ENCODE data around the gene GAB3. TPM values are rescaled to one million over a fixed set of nuclear protein-coding genes. Genes with fewer than 3 reads are reported as not detected.

Gene GAB3
- total RNA-seq, 1 experiment from 2014 or later = 0.69 TPM

DNA sequence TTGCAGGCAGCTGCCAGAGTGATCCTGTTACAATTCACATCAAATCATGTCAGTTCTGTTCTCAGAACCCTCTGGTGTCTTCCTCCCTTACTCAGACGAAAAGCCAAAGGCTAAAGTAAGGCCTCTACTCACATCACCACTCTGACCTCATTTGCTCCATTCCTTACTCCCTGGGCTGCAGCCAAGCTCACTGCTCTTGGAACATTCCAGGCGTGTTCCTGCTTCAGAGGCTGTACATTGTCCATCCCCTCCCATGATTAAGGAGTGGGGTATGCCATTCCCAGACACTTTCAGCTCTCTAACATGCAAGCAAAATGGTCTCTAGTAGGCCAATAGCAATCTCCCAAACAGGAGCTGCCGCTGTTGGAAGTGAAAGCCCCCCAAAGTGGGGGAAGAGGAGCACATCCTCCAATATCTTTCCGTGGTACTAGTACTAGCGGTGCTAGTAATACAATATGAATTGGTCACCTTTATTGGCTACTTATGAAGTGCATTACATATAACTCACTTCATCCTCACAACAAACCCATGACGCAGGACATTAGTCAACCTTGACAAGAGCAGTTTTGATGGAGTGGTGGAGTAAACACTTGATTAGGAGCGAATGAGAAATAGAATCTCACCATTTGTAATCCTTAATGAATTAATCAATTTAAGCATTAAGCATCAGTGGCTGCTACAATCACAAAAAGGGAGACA, 15.0 kb downstream of the GAB3 start:
- BruUV-seq (replicated peaks) = no TSS peak
- Histone ChIP-seq H3K27me3 (ENCODE audit: insufficient read depth, low read length) (no peaks in the 10 kb centered on the region), H3K4me1 (ENCODE audit: control insufficient read depth in 1 of 2, insufficient read depth in 2 of 2, low read length in 2 of 2) (no peaks in the 10 kb centered on the region), H4K20me1 (ENCODE audit: insufficient read depth) (no peaks in the 10 kb centered on the region), H3K79me2 (ENCODE audit: insufficient read depth, low read length) (no peaks in the 10 kb centered on the region), H3K9me3 (ENCODE audit: control insufficient read depth in 1 of 2, insufficient read depth in 1 of 2, low read depth in 1 of 2, low read length in 2 of 2) (no peaks in the 10 kb centered on the region), H3K4me2 (ENCODE audit: low read length) (no peak overlapping the region), H3K9ac (ENCODE audit: low read length) (no peak overlapping the region), H3K27ac (ENCODE audit: low read depth, low read length) (no peak overlapping the region), H3K9me2 (ENCODE audit: insufficient read depth) (no peaks in the 10 kb centered on the region), H2AFZ (ENCODE audit: low read depth, low read length, poor library complexity, severe bottlenecking) (no peak overlapping the region), H3K4me3 (replicated peaks in 1 of 2; ENCODE audit: low read depth in 1 of 2, low read length in 2 of 2) (no peak overlapping the region), H3K36me3 (ENCODE audit: control insufficient read depth in 1 of 2, insufficient read depth in 2 of 2, low read length in 2 of 2) (no peaks in the 10 kb centered on the region)
- no peak for TF ChIP-seq POLR2A (IDR thresholded peaks at IDR 0.05; ENCODE audit: borderline replicate concordance, extremely low read depth, insufficient read depth, insufficient read length)
- no peak for TF ChIP-seq SP1 (IDR thresholded peaks at IDR 0.05; ENCODE audit: low read depth)
- no peak for TF ChIP-seq EZH2phosphoT487 (IDR thresholded peaks at IDR 0.05; ENCODE audit: borderline replicate concordance)
- no peak for TF ChIP-seq RAD21 (IDR thresholded peaks at IDR 0.05; ENCODE audit: low read depth)
- no peak for TF ChIP-seq POLR2AphosphoS5 (IDR thresholded peaks at IDR 0.05; ENCODE audit: low read depth, low read length)
- no peak for TF ChIP-seq EGR1 (IDR thresholded peaks at IDR 0.05; ENCODE audit: low read depth)
- TF ChIP-seq ELF1 (IDR thresholded peaks at IDR 0.05; ENCODE audit: borderline replicate concordance, low read depth) = no peak
- TF ChIP-seq ZFX (IDR thresholded peaks at IDR 0.05) = no peak
- no peak for TF ChIP-seq TCF7L2 (IDR thresholded peaks at IDR 0.05; ENCODE audit: borderline replicate concordance, extremely low read depth, insufficient read depth, insufficient read length)
- TF ChIP-seq MAX (IDR thresholded peaks at IDR 0.05) = no peak
- RAD21 ChIA-PET (ENCODE audit: low non-redundant PET in 1 of 2, low total read pairs in 2 of 2, uncharacterized antibody in 2 of 2, unreplicated experiment in 2 of 2) = interaction anchor here in 1 of 2 experiments (0.6 kb wide), 1 partner anchor 365 kb away, joined by 4 read pairs; no protein-coding TSS in a partner anchor
- intact Hi-C loops (cut with micrococcal nuclease) = no loop called here
- POLR2A ChIA-PET = no interaction called here
- ATAC-seq = no peak
- DNase-seq (ENCODE audit: low read depth, low spot score) = no peak
- CTCF ChIA-PET = no interaction called here

Data from HCT116 (cell line).